GM12801 (cell line): ENCODE results near the gene SUCNR1.

Experiments
- CTCF ChIP-seq: IDR thresholded peaks from one replicate; pipeline ENCODE4 v1.5.1; 2011; ENCODE audit warnings: control low read depth; ENCODE audit not compliant: insufficient read length; ENCODE audit errors: extremely low read depth

SUCNR1 gene

GRCh38 chr3:151912028-151912427 lies 38.6 kb downstream of the SUCNR1 start:
- no peak for TF ChIP-seq CTCF

- no peak for TF ChIP-seq CTCF
Measured at GRCh38 chr3:151916781-151917180, 43.3 kb downstream of the SUCNR1 start.

- TF ChIP-seq CTCF, result no peak
Measured at GRCh38 chr3:151918253-151919029, 45.0 kb downstream of the SUCNR1 start.

- TF ChIP-seq CTCF, result no peak
Measured at GRCh38 chr3:151919030-151919328, 45.5 kb downstream of the SUCNR1 start.

GRCh38 chr3:151919446-151919845 lies 46.0 kb downstream of the SUCNR1 start:
- TF ChIP-seq CTCF, result no peak

- TF ChIP-seq CTCF, result no peak
Measured at GRCh38 chr3:151923901-151924300, 50.5 kb downstream of the SUCNR1 start.

GRCh38 chr3:151924753-151925152 lies 51.3 kb downstream of the SUCNR1 start:
- no peak for TF ChIP-seq CTCF
